C4-2B (cell line): Measurements from ENCODE around the gene NHERF2.

ENCODE experiments used
- ZFX ChIP-seq: fragments of 450-650 bp; IDR thresholded peaks from 2 replicates; pipeline ENCODE4 v1.6.1; 2017
- TF ChIP-seq, protein P1 (sequence below): fragments of 450-650 bp; conservative IDR thresholded peaks from 2 replicates; pipeline ENCODE4 v1.5.1; 2017; ENCODE audit warnings: mild to moderate bottlenecking

DNA sequence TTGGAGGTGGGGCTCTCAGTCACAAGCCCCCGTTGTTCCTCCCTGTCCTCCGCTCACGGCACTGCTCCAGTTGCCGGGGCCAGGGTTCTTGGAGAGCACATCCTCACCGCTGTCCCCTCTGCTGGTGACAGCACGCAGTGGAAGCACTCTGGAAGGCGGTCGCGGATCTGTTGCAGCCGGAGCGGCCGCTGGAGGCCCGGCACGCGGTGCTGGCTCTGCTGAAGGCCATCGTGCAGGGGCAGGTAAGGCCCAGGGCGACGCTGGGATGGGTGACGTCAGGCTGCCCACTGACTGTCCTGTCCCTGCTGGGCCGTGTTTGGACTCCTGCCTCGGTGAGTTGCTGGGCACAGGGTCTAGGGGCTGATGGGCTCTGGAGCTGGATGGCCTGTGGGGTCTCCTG, 26.5 kb downstream of the NHERF2 start:
- TF ChIP-seq, protein P1, sequence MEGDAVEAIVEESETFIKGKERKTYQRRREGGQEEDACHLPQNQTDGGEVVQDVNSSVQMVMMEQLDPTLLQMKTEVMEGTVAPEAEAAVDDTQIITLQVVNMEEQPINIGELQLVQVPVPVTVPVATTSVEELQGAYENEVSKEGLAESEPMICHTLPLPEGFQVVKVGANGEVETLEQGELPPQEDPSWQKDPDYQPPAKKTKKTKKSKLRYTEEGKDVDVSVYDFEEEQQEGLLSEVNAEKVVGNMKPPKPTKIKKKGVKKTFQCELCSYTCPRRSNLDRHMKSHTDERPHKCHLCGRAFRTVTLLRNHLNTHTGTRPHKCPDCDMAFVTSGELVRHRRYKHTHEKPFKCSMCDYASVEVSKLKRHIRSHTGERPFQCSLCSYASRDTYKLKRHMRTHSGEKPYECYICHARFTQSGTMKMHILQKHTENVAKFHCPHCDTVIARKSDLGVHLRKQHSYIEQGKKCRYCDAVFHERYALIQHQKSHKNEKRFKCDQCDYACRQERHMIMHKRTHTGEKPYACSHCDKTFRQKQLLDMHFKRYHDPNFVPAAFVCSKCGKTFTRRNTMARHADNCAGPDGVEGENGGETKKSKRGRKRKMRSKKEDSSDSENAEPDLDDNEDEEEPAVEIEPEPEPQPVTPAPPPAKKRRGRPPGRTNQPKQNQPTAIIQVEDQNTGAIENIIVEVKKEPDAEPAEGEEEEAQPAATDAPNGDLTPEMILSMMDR: no peak
- no peak for TF ChIP-seq ZFX
